NCI-H1092 treated with DMSO at 0.1 percent for 48 hours (cell line): ENCODE measurements around the gene C1QTNF5.

ENCODE experiments used
- DNase-seq: peaks from one replicate; lab custom pipeline; 2025; lab: John Stamatoyannopoulos, UW

The C1QTNF5 gene

DNA sequence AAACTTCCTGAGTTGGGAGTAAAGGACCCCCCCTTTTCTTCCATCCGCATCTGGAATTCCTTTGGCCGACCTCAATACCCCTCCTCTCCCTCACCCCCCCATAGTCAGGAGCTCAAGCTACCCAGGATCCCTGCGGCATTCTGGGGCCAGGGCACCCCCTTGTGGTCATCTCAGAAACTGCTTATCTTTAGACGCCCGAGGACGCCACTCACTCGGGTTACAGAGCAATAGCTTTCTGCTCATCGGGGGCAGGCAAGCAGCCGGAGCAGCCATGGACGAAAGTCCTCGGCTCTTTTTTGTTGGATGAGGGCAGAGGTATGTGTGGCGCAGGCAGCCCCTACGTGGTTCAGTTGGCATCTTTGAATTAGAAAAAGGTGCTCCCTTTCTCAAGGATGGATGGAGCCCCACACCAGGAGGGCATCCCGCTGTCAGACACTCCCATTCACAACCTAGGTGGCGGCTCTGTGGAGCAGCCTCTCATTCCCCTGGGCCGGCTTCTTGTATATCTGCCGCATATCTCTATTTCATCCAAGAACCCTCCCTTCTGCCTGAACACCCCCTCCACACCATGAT lies 2.3 kb downstream of the C1QTNF5 start:
- peak; percentile 58 for DNase-seq

DNA sequence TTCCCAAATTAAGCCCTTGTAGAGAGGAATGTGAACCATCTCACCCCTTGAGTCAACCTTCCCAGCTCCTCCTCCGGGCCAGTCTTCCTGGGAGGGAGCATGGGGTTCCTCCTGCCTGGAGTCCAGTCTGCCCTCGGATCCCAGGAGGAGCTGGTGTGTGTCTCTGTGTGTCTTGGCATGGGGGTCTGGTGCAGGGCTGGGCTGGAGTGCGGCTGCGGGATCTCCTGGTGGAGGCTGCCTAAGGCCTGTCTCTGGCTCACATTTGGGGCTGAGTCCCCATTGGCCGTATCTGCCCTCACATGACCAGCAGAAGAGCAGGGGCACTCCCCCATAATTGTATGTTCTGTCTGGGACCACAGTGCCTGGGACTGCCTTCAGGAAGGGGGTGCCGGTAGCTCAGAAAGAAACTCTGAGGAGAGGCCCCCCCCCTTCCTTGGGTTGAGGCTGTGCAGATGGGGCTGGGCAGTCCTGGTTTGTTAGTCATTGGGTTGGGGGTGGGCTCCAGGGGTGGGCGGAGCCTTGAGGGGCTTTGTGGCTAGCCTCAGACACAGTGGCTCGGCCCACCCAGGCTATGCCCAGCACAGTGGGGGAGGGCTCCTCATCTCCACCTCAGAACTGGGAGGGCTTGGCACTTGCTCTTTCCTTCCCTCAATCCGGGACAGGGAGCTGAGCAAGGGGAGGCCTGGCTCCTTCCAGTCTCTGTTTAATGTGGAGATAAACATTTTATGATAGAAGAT lies 2.9 kb downstream of the C1QTNF5 start:
- no peak for DNase-seq

DNA sequence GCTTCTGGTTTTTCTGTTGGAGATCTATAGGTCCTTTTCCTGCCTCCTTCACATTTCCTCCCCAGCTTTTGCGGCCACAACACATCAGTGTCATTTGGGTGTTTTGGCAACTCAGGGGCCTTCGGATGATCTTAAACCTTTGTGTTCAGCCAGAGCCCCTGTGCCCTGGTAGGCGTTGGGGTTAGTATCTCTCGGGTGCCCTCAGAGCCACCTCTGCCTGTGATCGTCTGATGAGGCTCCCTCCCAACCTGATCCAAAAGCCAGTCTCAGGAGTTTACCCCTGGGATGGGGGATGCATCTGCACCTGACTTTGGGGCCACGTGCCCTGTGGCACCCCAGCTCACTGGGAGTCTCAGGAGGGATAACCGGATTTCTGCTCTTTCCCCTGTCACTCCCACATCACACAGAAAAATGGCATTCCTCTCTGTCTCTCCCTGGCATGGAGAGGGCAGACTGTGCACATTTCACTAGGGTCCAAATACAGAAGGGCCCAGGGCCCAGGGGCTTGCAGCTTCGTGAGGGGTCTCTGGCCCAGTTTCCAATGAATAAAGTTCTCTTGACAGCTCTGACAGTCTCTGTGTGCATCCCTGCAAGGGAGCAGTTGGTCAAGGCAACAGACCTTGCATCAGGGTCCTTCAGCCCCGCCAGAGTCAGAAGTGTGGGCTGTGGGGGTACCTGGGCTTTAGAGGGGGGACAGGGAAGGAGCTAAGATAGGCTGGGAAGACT lies 3.8 kb downstream of the C1QTNF5 start:
- DNase-seq = no peak

DNA sequence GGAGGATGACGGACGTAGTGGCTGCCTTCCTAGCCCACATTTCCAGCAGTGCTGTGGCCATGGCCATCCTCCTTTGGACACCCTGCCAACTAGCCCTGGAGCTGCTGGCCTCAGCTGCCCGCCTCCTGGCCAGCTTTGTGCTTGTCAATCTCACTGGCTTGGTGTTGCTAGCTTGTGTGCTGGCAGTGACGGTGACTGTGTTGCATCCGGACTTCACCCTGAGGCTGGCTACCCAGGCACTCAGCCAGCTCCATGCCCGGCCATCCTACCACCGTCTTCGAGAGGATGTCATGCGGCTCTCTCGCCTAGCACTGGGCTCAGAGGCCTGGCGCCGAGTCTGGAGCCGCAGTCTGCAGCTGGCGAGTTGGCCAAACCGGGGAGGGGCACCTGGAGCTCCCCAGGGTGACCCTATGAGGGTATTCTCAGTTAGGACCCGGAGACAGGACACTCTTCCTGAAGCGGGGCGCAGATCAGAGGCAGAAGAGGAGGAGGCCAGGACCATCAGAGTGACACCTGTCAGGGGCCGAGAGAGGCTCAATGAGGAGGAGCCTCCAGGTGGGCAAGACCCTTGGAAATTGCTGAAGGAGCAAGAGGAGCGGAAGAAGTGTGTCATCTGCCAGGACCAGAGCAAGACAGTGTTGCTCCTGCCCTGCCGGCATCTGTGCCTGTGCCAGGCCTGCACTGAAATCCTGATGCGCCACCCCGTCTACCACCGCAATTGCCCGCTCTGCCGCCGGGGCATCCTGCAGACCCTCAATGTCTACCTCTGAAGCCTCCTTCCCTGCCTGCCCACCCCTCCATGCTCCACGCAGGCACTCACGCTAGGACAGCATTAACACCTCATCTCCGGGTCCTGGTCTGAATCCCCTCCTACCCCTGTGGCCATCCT lies 4.8 kb downstream of the C1QTNF5 start:
- no peak for DNase-seq

DNA sequence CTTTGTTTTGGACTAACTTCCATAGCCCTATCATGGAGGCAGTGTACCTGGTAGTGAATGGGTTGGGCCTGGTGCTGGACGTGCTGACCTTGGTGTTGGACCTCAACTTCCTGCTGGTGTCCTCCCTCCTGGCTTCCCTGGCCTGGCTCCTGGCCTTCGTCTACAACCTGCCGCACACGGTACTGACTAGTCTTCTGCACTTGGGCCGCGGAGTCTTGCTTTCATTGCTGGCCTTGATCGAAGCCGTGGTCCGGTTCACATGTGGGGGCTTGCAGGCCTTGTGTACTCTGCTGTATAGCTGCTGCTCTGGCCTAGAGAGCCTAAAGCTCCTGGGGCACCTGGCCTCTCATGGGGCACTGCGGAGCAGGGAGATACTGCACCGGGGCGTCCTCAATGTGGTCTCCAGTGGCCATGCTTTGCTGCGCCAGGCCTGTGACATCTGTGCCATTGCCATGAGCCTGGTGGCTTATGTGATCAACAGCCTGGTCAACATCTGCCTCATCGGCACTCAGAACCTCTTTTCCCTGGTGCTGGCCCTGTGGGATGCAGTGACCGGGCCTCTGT lies 5.5 kb downstream of the C1QTNF5 start:
- DNase-seq = no peak

DNA sequence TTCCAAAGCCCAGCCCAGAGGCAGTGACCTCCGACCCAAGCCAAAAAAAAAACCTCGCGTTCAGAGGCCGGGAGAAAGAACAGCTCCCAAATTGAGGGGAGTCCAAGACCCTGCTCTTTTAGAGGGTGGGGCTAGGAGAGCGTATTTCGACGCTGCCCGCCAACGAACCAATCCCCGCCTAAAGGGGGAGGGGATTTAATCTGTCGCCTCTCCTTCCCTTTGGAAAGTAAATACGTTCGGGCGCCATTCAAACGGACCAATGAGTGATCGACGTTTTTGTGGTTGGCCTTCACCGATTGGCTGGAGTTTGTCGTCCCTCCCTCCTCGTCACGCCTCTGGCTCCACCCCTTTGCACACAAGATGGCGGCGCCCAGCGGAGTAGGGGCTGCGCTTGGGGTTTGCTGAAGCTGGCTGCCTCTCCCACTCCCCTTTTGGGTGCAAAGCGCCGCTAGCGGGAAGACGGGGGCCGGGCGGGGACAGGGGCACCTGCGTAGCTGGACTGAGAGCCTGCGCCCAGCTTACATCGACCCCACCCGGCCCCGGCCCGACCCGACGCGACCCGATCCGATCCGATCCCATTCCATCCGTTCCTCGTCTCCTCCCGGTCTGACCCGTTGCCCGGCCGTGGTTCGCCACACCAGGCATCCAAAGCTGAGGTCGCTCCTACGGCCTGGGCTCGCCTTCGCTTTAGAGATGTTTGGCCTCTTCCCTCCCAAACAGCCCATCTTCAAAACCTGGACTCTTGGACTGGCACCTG lies 6.3 kb downstream of the C1QTNF5 start, which contains the start of gene RNF26:
TSS of gene RNF26 (plus strand) at position 354 of the 757 bp plus-strand sequence. CDS start 596 bp downstream, outside the sequence.
- DNase-seq = peak; percentile 99

DNA sequence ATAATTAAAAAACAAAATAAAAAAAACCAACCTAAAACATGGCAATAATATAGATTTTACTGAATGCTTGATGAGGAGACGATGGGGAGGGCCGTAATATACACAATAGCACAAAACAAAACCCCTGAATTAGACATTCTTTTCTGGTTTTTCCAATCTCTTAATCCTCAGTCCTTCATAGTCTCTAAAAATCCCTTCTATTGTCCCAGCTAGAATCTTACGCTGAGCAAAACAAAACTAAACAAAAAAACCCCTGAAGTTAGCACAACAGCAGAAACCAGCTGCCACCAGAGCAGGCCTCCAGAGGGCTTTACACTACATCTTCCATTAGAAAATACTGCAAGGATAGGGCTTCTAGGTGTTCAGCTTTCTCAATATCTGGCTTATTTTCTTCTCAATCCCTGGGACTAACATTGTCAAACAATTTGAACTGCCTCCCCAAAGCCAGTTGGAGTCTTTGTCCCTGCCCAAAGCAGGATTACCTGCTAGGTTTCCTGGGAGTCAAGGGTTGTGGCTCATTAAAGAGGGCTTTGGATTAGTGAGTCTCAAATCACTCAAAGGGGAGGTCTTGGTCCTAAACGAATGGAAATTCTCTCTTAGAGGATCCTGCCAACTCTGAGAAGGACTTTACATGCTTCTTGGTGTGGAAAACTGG lies 8.4 kb downstream of the C1QTNF5 start:
- no peak for DNase-seq

DNA sequence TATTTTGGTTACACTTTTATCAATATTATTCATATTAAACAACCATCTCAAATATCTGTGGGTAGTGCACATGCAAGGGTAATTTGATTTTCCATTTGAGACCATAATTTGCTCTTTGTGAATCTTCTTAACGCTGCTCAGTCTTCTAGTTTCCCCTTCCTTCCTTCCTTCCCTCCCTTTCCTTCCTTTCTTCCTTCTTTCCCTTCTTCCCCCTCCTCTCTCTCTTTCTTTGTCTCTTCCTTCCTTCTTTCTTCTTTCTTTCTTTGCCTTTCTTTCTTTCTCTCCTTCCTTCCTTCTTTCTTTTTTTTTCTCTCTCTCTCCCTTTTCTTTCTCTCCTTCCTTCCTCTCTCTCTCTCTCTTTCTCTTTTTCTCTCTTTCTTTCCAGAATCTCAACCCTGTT lies 10.4 kb downstream of the C1QTNF5 start:
- DNase-seq = no peak

DNA sequence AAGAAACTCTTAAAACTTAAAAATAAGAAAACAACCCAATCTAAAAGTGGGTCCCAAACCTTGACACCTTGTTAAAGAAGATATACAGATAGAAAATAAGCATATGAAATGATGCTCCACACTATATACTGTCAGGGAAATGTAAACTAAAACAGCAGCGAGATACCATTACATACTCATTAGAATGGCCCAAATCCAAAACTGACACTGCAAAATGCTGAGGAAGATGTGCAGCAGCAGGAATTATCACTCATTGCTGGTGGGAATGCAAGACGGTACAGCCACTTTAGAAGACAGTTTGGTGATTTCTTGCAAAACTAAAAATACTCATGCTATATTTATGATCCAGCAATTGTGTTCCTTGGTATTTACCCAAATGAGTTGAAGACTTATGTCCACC lies 11.4 kb downstream of the C1QTNF5 start:
- DNase-seq = no peak

DNA sequence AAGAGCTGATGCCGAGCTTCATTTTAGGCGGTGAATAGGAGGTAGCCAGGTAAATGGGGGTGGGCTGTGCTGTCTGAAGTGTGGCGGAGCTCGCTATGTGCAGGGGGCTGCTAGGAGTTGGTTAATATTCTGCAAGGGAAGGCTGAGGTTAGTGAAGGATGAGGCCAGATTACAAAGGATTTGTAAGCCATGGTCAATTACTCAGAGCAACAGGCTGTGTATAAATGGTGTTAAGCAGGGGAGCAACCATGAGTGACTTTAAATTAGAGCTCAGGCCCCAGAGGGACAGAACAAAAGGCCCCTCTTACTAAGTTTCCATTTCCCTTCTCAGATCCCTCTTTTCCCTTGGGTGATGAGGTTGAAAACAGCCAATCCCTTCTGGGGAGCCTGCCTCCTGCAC lies 16.5 kb downstream of the C1QTNF5 start:
- no peak for DNase-seq

DNA sequence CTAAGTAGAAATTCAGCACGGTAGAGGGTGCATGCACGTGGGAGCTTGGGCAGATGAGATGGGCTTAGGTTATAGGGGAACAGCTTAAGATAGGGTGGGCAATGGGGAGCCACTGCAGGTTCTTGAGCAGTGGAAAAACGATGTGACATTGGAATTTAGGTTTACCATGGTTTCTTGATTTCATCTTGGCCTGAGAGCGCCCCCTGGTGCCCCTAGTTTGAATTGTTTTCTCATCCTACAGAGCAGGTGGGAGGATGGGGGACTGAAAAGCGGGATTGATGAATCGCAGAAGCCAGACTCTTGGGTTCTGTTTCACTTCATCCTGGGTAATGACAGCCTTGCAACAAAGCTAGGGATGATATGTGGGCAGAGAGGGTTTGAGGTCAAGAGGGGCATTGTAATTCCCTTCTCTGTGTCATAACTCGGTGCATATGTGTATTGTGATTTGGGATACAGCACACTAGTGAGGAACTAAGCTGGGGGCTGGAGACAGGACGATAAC lies 17.1 kb downstream of the C1QTNF5 start:
- peak; percentile 72 for DNase-seq

DNA sequence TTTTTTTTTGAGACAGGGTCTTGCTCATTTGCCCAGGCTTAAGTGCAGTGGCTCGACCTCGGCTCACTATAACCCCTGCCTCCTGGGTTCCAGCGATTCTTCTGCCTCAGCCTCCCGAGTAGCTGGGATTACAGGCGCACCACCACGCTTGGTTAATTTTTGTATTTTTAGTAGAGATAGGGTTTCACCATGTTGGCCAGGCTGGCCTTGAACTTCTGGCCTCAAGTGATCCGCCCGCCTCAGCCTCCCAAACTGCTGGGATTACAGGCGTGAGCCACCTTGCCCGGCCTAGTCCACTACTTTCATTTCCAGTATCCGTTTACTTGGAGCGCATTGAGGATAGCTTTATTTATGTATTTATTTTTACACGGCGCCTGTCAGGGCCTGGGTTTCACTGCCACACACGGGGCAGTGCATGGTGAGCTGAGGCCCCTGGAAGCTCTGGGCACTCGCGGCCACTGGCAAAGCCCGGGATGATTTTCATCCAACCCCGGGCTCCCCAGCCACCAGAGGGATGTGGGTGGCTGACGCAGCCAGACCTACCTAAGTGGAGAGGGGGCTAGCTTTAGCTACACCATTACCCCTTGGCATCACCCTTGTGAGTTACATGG lies 17.7 kb downstream of the C1QTNF5 start:
- DNase-seq = no peak

DNA sequence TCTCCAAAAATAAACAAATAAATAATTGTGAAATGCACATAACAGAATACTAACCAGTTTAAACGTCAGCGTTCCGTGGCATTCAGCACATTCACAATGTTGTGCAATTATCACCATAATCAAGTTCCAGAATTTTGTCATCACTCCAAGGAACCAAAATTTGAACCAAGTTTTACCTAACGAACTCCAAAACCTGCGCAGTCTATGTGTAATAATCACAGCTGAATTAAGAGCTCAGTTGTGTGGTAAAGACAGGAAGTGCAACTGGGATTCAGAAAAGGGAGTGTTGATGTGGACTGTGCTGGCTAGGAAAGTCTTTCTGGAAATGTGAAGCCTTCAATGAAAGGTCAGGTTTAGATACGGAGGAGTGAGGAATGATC lies 18.3 kb downstream of the C1QTNF5 start:
- no peak for DNase-seq

DNA sequence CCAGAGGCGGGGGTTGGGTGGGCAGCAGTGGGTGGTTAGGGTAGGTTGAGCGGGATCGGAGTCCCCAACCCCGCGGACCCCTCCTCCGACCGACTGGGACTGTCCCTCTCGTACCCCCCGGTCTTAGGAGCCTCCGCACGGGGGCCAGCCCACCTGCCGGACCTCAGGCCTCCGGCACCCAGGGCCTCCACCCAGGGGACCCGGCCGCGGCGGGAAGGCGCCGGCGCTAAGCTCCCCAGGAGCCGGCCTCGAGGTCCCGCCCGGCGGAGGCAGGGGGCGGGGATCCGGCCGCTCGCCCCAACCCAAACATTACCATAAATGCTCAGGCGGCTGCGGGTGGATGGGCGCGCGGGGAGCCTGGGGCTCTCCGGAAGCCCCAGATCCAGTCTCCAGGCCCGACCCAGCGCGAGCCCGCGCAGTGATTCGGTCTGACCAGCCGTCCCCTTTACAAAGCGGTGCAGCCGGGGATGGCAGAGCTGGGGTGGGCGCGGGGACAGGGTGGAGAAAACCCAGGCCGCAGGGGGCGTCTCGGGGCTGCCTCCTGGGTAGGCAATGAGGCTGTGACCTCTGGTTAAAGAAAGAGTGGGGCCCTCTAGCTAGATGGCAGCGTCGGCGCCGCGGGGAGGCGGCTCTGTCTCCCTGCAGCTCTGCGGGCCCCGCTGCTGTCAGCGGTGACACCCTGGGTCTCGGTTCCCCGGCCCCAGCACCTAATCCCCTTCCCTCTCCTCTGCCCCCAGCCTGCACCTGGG lies 19.7 kb downstream of the C1QTNF5 start:
- peak; percentile 18 for DNase-seq

DNA sequence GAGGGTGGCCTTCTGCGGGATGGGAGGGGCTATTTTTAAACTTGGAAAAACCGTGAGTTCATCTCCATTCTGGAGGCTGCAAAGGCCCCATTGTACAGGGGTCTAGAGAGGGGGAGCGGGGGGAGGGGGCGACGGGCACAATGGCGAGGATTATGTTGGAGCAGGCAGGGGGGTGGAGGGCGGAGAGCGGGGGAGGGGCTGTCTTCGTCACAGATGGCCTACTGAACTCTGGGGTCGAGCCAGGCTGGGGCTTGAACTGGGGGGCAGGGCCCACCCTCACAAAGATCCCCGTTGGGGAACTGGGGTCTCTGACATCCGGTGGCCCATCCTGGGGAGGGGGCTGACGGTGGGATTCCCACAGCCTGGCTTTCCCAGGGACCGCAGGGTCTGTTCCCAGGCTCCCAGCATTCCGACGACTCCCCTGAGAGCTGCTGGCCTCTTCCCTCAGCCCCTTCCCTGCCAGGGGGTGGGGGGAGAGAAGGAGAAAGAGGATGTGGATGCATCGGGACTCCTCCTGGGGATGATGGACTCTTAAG lies 20.4 kb downstream of the C1QTNF5 start:
- DNase-seq = no peak

DNA sequence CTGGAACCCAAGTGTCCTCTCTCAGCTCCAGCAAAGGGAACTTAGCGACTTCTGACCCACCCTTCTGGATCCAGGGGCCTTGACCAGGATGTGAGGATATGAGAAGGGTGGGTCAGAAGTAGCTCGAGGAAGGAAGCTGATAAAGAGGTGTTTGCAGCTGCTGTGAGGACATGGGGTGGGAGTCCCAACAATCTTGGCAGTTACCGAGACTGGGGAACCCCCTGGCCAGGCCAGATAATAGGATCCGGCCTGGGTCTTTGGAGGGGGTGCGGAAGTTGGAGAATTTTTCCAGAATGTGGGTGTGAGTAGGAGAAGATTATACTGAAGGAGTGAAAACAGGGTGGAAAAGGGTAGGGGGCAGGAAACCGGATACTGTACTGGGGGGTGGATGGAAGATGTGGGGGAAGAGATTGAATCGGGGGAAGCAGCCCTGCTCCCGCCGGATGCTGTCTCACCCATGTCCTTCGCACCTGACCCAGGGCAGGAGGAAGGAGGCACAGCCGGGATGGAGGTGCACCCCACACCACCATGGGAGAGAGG lies 20.9 kb downstream of the C1QTNF5 start:
- no peak for DNase-seq

DNA sequence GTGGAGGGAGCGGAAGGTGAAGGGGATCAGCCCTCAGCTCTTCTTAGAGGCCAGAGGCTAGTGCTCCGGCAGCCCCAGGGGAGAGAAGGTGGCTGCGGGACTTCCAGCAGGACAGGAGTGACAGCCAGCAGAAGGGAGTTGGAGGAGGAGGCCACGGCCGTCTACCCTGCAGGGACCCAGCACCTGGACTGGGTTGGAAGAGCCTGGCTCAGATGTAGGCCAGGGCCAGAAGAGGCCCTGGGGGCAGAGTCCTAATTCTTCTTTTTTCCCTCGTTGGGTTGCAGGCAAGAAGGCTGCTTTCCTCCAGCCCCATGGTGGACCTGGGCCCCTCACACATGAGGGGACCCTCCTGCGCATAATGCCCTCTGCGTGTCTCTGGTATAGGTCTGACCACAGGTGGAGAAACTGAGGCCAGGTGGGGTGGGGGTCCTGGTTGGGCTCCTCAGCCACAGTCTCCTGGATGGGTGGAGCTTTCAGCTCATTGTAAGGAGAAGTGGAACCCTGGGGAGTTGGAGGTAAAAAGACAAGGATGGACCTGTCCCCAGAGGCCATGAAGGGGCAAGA lies 21.5 kb downstream of the C1QTNF5 start:
- no peak for DNase-seq
